Suppressor macrophage (primary cell): Measurements from ENCODE around the gene COMMD6.
A peak's percentile ranks its signal among the peaks of the same experiment; 100 is the strongest.

Experiments
- DNase-seq, 4 experiments: peaks; one replicate each; pipeline ENCODE4 v3.0.0-alpha.2; 2020 to 2022

Gene COMMD6

GRCh38 chr13:75482070-75482819 is 55.4 kb downstream of the COMMD6 start, which contains the start of gene TBC1D4:
TBC1D4 (minus strand) TSS chr13:75482169; CDS start chr13:75481767, 402 bp downstream.
- DNase-seq: peak; percentile 90 to 96 (median 96)

- peak in 3 of 4 experiments; percentile 34 to 57 (median 47) for DNase-seq
Observed at GRCh38 chr13:75481176-75482069, 56.2 kb downstream of the COMMD6 start.

DNA sequence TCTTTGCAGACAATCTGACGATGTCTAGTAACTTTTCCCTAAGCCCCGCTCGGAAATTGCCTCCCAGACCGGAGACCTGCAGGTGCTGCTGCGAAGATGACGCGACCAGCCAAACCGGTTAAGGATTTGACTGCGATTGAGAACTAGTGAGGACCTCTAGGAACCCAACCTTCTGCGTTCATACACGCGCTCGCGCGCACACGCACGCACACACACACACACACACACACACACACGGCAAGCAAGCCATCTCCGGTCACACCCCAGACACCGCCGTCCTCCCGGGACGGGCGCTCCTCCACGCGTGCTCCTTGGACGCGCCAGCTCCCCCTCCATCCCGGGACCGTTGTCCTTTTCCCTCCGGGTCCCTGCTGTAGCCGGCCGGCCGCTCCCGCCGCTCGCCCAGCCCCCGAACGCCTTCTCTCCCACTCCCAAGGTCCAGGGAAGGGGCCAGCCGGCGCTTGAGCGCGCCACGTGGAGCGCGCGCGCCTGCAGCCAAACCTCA is 56.9 kb downstream of the COMMD6 start:
- peak in 3 of 4 experiments; percentile 10 to 57 (median 41) for DNase-seq

GRCh38 chr13:75479102-75479740 is 58.4 kb downstream of the COMMD6 start:
- DNase-seq: peak in 2 of 4 experiments; percentile 10 to 19

GRCh38 chr13:75478659-75479058 is 59.0 kb downstream of the COMMD6 start:
- DNase-seq: no peak
